H1 (cell line): Measurements from ENCODE around the gene COMMD1.

ENCODE experiments used
- BCL11A ChIP-seq, 2 experiments: IDR thresholded peaks; one replicate each; pipeline ENCODE4 v1.6.1; 2011; ENCODE audit warnings: low read depth in 2 of 2, low read length in 2 of 2, mild to moderate bottlenecking in 2 of 2
- CTCF ChIP-seq, 3 experiments: IDR thresholded peaks; 1 replicate in 2 of 3; 2 replicates in 1 of 3; pipeline versions ENCODE4 v1.5.1 to v1.6.1; 2011; ENCODE audit warnings: low read length in 3 of 3, mild to moderate bottlenecking in 3 of 3, inconsistent platforms in 2 of 3, low read depth in 1 of 3, moderate library complexity in 1 of 3; ENCODE audit not compliant: insufficient read depth in 1 of 3; ENCODE audit errors: control extremely low read depth in 1 of 3
- EZH2 ChIP-seq: fragments of 200-600 bp; sonication (generic); IDR thresholded peaks from 2 replicates; pipeline ENCODE4 v1.7.1; 2012; ENCODE audit warnings: low read depth, mild to moderate bottlenecking, moderate library complexity, low read length, inconsistent platforms; ENCODE audit not compliant: severe bottlenecking
- JUND ChIP-seq: IDR thresholded peaks from 2 replicates; pipeline ENCODE4 v1.6.1; 2011; ENCODE audit warnings: mild to moderate bottlenecking, improper control_type of control experiment, low read length
- MAX ChIP-seq: IDR thresholded peaks from 2 replicates; pipeline ENCODE4 v1.6.1; 2012; ENCODE audit warnings: inconsistent platforms
- NANOG ChIP-seq: IDR thresholded peaks from 2 replicates; pipeline ENCODE4 v1.6.1; 2011; ENCODE audit warnings: low read length, low read depth, mild to moderate bottlenecking, inconsistent platforms; ENCODE audit not compliant: insufficient read depth, poor library complexity, severe bottlenecking
- POLR2A ChIP-seq, 2 experiments: IDR thresholded peaks; 1 replicate in 1 of 2; 2 replicates in 1 of 2; pipeline ENCODE4 v1.6.1; 2011; ENCODE audit warnings: low read depth in 2 of 2, low read length in 2 of 2, mild to moderate bottlenecking in 2 of 2; ENCODE audit errors: control extremely low read depth in 1 of 2
- RFX5 ChIP-seq: IDR thresholded peaks from 2 replicates; pipeline ENCODE4 v1.6.1; 2011; ENCODE audit warnings: low read depth, low read length, improper control_type of control experiment, borderline replicate concordance
- SIRT6 ChIP-seq: IDR thresholded peaks from one replicate; pipeline ENCODE4 v1.7.1; 2012; ENCODE audit warnings: low read length, inconsistent platforms
- TEAD4 ChIP-seq: IDR thresholded peaks from 2 replicates; pipeline ENCODE4 v1.6.1; 2012; ENCODE audit warnings: low read depth, low read length, inconsistent platforms, mixed read lengths

- TF ChIP-seq CTCF (IDR thresholded peaks at IDR 0.05; ENCODE audit: control extremely low read depth in 1 of 3, insufficient read depth in 1 of 3, low read depth in 1 of 3, low read length in 3 of 3) (no peak), BCL11A (IDR thresholded peaks at IDR 0.05; ENCODE audit: low read depth in 2 of 2, low read length in 2 of 2) (no peak), EZH2 (no peak), MAX (no peak), RFX5 (no peak), NANOG (no peak), TEAD4 (no peak), POLR2A (IDR thresholded peaks at IDR 0.05; ENCODE audit: control extremely low read depth in 1 of 2, low read depth in 2 of 2, low read length in 2 of 2) (no peak), JUND (no peak), SIRT6 (no peak)
These were observed 21.3 kb downstream of the COMMD1 start for GRCh38 chr2:61926531-61927477.
